Measurements from ENCODE around the gene GPR132.
A peak's percentile ranks its signal among the peaks of the same experiment; 100 is the strongest.
"Not testable (repeated sequence)": the region's sequence is repeated elsewhere in the genome, so short reads cannot be mapped to it uniquely, and the experiment has no call there.

The GPR132 gene

DNA sequence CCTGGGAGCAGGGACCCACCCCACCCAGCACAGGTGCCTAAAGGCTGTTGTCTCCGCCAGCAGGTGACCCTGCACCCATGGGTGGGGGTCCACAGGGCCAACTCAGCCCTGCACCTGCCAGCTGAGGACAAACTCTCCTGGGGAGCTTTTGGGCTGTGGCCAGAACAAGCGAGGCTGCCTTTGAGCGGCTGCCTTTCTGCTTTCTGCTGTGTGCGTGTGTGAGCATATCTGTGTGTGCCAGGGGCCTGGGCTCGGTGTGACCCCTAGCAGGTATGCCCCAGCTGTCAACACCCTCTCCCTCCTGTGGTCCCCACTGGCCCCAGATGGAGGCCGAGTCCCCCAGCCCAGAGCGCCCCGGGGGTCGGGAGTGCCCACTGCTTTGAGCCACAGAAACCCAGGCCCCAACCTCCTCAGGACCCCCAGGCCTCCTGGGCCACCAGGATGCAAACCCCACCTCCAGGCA, 25.9 kb upstream of the GPR132 start:
- no peak for DNase-seq

DNA sequence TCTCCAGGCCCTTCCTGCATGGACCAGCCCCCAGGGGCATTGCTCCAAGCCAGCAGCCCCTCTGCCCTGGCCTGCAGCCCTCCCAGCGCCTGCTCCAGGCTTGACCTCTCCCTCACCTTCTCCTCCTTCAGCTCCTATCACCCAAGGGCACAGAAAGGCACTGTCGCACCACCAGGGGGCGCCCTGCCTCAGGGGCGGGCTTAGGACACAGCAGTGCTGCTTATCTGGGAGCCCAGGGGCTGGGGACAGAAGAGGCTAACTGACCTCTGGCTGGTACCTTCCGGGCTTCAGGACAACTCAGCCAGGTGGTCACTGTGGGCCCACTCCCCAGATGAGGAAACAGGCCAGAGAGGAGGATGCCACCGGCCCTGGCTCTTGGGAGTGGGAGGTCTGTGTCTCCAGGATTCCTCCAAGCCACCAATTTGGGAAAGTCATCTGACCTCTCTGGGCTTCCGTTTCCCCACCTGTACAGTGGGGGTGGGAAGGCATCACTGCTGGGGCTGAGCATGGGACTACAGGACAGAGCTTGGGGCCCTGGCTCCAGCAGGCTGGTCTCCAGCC, 25.3 kb upstream of the GPR132 start:
- peak; percentile 12 for DNase-seq

DNA sequence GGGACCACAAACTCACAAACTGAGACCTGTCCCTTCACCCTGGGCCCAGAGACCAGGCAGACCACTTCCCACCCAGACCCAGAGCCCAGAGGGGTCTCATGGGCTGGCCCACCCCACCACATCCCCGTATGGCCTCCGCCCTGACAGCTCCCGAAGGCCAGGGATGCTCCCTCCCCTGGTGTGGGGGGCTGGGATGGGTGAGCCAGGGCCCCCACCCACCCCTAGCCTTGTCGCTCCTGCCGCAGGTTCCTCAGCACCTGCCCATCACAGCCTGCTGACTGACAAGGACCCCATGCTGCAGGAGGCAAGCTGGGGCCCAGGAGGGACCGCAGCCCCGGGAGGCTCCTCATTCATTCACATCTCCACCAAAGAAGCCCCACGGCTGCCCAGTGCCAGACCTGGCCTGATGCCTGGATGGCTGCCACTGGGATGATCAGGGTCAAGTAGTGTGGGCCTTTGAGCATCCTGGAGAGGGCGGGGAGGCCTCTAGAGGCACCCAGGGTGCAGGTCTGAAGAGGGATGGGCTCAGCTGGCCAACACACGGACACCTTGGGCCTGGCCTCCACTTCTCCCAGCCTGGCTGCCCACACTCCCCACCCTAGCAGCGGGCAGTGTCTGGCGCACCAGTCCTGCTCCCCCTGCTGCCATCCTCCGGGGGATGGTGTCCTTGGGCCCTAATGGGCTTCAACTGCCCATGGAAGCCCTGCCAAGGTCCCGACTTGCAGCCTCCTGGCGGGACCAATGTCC, 24.7 kb upstream of the GPR132 start:
- DNase-seq: no peak

DNA sequence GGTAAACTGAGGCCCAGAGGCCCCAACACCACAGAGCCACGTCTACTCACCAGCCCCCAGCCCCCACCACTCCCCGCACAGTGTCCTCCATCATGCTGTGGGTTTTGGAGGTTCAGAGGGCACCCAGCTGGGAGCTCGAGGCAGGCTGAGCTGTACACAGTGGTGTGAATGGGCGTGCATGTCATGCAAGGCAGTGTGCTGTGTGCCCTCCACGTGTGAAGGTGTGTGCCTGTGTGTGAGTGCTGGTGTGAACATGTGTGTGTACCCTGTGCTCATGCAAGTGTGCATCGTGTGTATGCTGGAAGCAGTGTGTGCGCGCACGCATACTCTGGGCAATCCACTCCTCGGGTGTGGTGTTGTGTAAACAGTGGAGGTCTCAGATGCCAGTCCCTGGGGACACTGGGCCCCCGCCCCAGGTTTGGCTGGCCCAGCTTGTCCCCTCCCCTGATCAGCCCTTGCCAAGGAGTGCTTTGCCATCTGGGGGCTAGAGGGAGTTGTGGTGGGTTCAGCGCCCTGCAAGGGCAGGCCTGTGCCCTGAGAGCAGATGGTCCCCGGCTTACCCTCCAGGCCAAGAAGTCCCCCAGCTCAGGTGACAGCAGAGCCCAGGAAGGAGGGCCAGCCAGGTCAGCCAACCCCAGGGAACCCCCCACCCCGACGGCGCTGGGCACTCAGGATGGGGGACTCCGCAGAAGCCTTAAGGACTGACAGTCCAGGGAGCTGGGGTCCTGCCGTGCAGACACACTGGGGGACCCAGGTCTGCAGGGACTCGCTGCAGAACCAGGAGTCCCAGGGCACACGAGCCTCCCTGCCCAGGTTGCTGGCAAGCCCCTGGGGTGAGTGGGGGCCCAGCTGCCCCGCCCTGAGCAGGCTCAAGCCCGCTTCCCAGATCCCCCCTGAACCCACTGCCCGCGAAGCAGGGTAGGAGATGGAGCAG, 23.8 kb upstream of the GPR132 start:
- no peak for DNase-seq

DNA sequence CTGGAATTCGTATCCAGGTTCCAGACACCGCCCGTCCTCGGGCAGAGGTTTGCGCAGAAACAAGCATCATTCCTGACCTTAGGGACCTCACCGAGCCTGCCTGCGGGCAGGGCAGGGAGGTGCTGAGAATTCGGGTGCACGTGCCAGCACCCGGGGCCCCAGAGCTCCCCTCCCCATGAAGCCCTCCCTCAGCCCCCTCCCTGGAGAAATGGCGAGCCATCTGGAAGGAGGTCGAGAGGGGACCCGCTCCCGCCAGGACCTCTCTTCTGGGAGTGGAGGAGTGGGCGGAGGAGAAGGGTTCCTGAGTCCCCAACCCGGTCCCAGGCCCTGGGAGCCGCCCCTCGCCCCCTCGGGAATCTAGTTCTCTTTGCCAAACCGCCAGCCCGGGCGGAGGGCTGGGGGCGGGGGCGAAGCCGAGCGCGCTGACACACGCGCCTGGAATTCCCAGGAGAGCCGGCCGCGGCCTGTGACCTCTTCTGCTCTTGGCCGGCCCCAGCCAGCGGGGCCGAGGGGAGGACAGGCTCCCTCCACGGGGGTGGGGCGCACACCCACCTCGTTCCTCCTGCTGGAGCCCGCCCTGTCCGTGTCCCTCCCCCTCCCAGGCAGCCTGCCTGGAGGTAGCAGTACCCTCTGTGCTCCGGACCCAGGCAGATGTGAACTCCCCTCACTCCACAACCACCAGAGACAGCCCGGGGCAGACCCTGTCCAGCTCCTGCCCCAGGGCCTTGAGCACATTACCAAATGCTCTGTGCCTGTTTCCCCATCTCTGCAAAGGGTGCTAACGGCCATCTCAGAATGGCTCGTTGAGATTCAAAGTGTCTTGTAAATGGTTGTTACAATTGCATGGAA, 23.0 kb upstream of the GPR132 start:
- DNase-seq: no peak

DNA sequence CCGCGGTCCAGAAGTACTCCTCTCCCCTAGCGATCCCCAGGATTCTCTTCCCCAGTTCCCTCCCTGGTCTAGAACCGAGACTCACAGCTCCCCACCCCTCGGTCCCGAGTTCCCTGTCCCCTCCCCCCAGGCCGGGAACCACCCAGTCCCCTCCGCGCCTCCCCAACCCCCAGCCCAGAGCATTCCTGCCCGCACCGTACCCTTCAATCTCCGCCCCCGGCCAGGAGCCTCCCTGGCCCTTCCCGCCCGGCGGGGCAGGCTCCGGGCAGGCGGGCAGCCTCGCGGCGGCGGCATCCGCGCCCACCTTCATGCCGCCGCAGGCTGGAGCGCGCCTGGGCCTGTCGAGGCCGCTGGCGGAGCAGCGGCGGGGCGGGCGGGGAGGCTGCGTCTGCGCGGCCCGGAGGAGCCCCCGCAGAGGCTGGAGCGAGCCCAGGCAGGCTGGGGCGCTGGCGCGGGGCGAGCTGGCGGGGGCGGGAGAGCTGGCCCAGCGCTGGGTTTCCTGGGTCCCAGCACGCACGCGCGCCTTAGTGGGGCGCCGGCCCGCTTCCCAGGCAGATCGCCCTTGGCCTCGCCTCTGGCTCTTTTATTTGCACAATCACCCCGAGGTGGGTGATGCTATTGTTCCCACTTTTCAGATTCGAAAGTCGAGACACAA, 22.2 kb upstream of the GPR132 start:
- DNase-seq: no peak

DNA sequence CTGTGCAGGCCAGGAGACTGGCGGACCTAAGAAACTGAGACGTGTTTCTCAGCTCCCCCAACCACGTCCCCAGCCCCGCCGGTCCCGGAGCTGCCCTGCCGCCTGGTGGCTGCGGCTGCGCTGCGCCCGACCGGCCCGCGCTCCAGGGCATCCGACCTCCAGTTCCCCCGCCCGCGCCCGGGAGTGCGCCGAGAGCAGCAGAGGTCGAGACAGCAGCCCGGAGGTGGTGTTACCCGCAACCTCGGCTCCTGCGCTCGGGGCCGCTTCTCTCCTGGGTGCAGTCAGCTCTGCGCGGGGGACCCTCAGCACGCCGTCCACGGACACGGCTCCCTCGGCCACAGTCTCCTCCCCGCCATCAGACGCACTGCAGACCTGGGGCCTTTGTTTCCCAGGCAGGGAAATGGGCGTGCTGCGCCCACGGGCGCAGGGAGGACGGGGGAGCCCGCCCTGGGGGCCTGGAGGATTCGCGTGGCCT, 21.6 kb upstream of the GPR132 start:
- DNase-seq: no peak

DNA sequence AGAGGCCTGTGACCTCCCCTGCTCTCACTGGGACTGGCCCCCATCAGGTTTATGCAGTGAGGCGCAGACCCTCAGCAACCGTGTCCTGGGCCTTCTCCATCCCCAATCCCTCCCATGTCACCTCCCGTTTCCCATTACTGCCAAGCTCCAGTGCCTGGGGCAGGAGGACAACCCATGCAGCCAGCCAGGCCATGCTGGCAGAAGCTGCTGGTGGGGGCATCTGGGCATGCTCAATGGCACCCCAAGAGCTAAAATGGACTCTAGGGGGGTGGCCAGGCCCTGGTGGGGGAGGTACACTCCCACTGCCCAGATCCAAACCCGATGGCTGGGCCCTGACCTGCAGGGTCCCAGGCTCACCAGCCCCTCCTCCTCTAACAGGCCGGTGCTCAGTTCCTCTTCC, 20.5 kb upstream of the GPR132 start:
- DNase-seq: no peak

DNA sequence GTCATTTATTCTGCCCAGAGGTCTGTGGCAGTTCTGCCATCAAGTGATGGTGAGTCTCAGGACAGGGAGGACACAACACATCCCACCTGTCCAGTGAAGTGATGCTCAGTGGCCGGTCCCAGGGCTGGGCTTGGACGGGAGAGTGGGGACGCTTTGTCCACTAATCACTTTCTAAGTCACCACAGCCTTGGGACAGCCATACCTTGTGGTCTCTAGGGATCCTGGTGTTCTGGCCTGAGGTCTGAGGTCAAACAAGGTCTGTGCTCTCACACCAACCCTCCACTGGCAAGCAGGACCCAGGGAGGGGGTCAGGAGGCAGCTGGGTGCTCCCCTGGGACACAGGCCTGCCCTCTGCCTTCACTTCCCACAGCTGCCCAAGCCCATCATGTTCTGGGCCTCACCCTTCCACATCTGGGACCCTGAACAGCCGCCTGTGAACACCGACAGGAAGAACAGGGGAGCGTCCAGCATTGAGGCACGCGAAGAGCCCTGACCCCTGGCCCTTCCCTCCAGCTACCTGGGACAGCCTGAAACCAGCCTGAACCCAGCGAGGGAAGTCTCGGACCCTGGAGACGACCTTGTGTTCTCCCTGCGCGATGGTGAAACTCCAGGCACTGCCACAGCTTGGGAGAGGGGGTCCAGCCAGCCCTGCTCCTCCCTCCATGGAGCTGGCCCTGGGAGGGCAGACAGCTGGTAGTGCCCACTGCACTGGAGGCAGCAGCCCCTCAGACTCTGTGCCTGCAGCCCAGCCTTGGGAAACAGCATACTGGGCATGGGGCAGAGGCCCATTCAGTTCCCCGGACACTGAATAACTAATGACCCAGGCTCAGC, 19.7 kb upstream of the GPR132 start:
- no peak for DNase-seq

DNA sequence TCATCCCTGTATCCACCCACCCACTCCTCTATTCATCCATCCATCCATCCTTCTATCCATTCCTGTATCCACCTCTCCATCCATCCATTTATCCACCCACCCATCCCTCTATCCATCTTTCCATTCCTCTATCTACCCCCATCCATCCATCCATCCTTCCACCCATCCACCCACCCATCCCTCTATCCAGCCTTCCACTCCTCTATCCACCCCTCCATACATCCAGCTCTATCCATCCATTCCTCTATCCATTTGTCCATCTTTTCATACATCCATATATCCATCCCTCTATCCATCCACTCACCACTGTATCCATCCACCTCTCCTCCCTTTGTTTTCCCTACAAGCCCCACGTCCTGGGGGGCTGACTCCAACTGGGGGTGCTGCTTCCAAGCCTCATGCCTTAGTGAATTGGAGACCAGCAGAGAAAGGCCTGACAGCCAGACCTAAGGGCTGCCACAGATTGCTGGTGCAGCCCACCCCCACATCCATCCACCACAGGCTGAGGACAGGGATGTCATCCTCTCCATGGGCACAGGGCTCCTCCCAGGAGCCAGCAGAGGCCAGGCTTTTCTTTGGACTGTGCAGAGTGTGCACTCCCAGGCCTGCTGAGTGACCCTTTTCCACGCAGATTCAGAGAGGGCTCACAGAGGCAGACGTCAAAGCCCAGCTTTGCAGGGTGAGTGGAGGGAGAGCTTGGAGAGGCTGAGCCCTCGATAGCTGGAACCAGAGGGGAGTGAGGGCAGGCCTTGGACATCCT, 18.9 kb upstream of the GPR132 start:
- no peak for DNase-seq

DNA sequence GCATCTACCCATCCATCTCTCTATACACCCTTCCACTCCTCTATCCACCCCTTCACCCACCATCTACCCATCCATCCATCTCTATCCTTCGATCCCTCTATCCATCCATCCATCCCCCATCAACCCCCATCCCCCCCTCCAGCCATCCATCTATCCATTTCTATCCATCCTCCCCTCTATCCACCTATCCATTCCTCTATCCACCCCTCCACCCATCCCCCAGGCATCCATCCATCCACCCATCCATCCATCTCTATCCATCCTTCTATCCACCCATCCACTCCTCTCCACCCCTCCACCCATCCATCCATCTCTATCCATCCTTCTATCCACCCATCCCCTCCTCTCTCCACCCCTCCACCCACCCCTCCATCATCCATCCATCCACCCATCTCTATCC, 17.5 kb upstream of the GPR132 start:
- DNase-seq: no peak

DNA sequence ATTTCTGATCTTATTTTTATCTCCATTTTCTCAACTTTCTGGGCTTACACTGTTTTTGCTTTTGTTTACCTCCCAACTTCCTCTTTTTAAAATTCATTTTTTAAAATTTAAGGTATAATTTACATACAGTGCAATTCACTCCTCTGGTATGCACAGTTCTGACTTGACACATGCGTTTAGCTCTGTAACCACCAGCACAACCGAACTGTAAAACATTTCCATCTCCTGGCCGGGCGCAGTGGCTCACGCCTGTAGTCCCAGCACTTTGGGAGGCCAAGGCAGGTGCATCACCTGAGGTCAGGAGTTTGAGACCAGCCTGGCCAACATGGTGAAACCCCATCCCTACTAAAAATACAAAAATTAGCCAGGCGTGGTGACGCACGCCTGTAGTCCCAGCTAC, 16.2 kb upstream of the GPR132 start:
- DNase-seq: not testable (repeated sequence)

DNA sequence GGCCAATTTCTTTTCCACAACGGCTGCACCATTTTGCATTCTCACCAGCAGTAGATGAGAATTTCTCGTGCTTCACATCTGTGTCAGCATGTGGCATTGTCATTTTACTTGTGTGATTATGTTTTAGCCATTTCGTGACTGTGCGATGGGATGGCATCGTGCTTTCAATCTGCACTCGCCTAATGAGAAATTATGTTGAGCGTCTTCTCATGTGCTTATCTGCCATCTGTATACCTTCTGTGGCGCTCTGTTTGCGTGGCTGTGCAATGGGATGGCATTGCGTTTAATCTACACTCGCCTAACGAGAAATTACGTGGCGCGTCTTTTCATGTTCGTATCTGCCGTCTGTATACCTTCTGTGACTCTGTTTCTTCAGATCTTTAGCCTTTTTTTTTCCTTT, 14.9 kb upstream of the GPR132 start:
- DNase-seq: no peak

DNA sequence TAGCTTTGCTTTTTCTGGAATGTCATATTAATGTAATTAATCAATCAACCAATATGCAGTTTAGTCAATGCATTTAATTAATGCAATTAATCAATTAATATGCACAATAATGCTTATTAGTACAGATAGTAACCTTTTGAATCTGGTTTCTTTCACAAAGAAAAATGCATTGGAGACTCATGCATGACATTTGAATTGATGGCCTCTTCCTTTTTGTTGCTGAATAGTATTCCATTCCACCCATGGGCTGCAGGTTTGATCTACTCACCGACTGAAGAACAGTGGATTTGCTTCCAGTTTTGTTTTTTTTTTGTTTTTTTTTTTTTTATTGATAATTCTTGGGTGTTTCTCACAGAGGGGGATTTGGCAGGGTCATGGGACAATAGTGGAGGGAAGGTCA, 13.1 kb upstream of the GPR132 start:
- DNase-seq: no peak

DNA sequence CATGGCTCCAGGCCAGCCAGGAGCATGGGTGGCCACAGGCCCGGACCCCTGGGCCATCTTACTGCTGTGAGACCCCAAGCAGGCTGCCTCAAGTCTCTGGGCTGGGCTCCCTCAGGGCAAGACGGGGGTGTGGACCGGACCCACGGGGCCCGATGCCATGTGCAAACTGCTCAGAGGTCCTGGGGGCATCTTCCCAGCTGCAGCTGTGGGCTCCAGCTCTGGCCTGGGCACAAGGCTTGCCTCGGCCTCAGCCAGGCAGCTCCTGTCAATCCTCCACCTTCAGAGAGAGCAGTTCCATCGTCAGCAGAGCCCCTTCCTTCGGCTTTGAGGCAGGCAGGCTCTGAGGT, 12.4 kb upstream of the GPR132 start:
- DNase-seq: no peak

DNA sequence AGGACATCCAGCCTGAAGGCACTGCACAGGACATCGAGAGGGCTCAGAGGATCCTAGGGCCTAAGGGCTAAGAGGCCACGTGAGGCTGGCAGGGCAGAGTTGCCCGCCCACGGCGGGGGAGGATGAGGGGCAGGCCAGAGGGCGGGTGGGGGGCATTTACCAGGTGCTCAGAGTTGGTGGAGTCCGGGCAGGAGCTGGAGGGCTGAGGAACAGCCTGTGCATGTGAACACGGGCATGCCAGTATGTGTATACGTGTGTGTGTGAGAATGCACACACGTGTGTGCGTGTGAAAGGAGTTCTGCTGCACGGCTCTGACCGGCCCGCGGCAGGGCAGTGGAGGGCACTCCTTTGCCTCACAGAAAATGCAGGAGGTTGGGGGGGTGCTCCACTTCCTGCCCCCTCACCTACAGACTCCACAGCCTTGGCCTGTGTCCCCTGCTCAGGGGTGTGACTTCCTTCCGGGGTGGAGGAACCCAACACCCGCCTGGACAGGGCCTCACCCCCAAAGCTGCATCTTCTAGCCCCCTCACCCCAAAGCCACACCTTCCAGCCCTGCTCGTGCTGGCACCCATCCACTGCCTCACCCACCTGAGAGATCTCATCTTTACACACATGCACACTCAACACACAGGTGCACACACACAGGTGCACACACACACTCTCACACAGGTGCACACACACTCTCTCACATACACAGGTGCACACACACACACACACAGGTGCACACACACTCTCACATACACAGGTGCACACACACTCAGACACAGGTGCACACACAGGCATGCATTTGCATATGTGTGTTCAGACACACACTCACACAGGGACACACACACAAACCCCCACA, 11.8 kb upstream of the GPR132 start:
- DNase-seq: no peak

DNA sequence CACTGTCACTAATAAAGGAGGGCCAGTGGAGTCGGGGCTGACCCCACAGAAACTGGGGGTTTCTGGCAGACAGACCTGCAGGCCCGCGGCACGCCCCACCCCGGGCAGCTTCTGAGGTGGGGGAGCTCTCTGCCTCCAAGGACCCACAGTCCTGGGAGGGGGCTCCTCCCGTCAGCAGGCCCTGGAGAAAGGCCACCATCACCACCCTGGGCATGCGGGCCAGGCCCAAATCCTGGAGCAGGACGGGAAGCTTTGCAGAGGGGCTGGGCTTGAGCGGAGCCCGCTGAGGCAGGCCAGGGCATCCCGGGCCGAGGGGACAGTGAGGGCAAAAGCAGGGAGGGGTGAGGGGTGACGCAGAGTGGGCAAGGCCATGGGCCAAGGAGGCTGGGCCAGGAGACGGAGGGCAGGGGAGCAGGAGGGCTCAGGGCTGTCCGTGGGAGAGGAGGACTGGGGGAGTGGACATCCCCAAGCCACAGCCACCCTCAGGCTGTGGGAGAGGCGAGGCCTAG, 11.1 kb upstream of the GPR132 start:
- DNase-seq: no peak

DNA sequence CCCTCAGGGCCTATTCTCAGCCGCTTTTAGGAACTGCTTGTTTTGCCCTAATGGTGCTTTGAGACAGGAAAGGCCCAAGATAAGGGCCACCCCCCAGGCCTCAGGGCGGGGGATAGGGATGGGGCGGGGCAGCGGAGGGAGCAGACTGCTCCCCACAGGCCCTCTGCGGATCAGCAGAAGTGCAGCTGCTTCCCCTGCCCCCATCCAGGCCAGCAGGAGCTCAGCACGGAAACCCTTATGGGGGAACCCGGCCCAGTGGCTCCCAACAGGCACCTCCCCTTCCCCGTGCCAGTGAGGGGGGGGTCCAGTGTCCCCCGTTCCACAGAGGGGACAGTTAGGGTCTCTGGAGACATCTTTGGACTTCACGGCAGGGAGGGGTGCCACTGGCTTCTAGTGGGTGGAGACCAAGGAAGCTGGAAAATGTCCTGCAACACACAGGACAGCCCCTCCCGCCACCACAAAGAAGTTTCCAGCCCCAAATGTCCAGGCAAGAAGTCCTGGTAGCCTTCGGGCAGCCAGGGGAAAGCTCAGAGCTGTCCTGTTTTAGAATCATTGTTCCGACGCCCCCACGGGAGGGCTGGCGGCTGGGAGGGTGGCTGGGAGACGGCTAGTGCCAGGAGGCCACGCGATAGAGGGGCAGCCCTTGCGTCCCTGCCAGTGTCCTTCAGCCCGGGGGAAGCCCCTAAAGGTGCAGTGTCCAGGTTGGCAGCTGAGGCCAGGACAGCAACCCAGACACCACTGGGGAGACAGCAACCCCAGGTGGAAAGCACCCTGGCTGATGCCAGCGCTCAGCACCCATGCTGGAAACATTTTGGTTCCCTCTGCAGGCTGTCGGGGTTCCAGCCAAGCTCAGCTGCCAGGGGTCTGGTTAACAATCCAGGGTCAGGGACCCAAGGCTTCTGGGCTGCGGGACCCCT, 10.4 kb upstream of the GPR132 start:
- DNase-seq: no peak
